ENCODE data around the gene NGB. TPM values are rescaled to one million over a fixed set of nuclear protein-coding genes. Genes with fewer than 3 reads are reported as not detected.
"Not testable (repeated sequence)": the region's sequence is repeated elsewhere in the genome, so short reads cannot be mapped to it uniquely, and the experiment has no call there.

The NGB gene
- total and polyA plus RNA-seq, 2 of the 8 experiments (the other 6 are each of a cell fraction or from before 2014, with no cell fraction given): 0.30 to 0.60 TPM

DNA sequence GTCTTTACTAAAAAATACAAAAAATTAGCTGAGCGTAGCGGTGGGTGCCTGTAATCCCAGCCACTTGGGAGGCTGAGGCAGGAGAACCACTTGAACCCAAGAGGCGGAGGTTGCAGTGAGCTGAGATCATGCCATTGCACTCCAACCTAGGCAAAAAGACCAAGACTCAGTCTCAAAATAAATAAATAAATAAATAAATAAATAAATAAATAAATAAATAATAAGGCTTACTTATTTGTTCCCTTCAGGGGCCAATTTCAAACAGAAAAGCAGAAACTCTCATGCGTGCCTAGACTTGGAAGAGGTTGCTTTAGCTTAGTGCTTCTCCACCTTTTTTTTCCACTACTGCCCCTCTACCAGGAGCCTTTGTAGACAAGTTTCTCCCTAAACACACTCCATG, 9.9 kb upstream of the NGB start:
- H4K5ac ChIP-seq (ENCODE audit: insufficient read length, low read depth, low read length); DNase-seq (ENCODE audit: low read depth in 1 of 2, low spot score in 2 of 2); H3K9me3 ChIP-seq (ENCODE audit: insufficient read depth in 2 of 2, low read depth in 1 of 2, low read length in 1 of 2); H2BK15ac ChIP-seq (ENCODE audit: low read length); H3K18ac ChIP-seq (ENCODE audit: extremely low read depth, low read length); H3K23me2 ChIP-seq (ENCODE audit: low read depth, low read length); H2AFZ ChIP-seq (ENCODE audit: low read length); H2AK5ac ChIP-seq (ENCODE audit: low read depth, low read length); H2BK5ac ChIP-seq (ENCODE audit: low read depth, low read length); H2BK12ac ChIP-seq (ENCODE audit: low read depth, low read length); H3K27me3 ChIP-seq (replicated peaks in 1 of 4; ENCODE audit: control insufficient read depth in 3 of 4, extremely low read depth in 1 of 4, insufficient read depth in 3 of 4, low read length in 3 of 4); FAIRE-seq; H4K20me1 ChIP-seq (replicated peaks in 1 of 2; ENCODE audit: control insufficient read depth in 1 of 2, insufficient read depth in 2 of 2, low read length in 2 of 2); H3K4me2 ChIP-seq (ENCODE audit: insufficient read depth in 1 of 2, low read depth in 2 of 2, low read length in 2 of 2); H4K91ac ChIP-seq (replicated peaks; ENCODE audit: insufficient read length, low read length); H3K4ac ChIP-seq (replicated peaks; ENCODE audit: insufficient read length, low read depth, low read length); H3K14ac ChIP-seq (ENCODE audit: insufficient read length); H3K23ac ChIP-seq (ENCODE audit: insufficient read length); H3K56ac ChIP-seq (replicated peaks; ENCODE audit: insufficient read length, low read depth, low read length); H3K79me2 ChIP-seq (ENCODE audit: control insufficient read depth in 1 of 2, insufficient read depth in 2 of 2, low read length in 2 of 2); H3K79me1 ChIP-seq (ENCODE audit: low read depth, low read length); H3K9ac ChIP-seq (replicated peaks in 1 of 4; ENCODE audit: extremely low read depth in 1 of 4, low read depth in 3 of 4, low read length in 3 of 4); H2BK20ac ChIP-seq (ENCODE audit: low read length); H3K4me3 ChIP-seq (ENCODE audit: extremely low read depth in 1 of 4, insufficient read depth in 2 of 4, low read depth in 3 of 4, low read length in 4 of 4); H2BK120ac ChIP-seq (replicated peaks; ENCODE audit: low read depth, low read length); H3K4me1 ChIP-seq (replicated peaks in 1 of 4; ENCODE audit: control insufficient read depth in 3 of 4, insufficient read depth in 4 of 4, low read length in 3 of 4); H4K8ac ChIP-seq (ENCODE audit: extremely low read depth, insufficient read depth, low read length); H3K27ac ChIP-seq (ENCODE audit: low read depth, low read length): not testable (repeated sequence)
- 93% methylated on average over 4 of the region's 4 CpGs; no CpG with 5 or more reads in 1 of the 2 experiments for WGBS, 2 experiments (ENCODE audit: extremely low coverage in 1 of 2, insufficient coverage in 1 of 2, insufficient read length in 1 of 2, insufficient replicate concordance in 2 of 2, low coverage in 1 of 2, low lambda C conversion rate in 2 of 2, missing lambda C conversion rate in 1 of 2)
- H3K36me3 ChIP-seq (ENCODE audit: control insufficient read depth in 2 of 4, insufficient read depth in 4 of 4, low read length in 3 of 4): peaks cover 6 to 21% (median 20%) of the 10 kb centered on the region in 4 experiments; a peak in 6 of 8 replicates
- ChIA-PET POLR2A (ENCODE audit: partially characterized antibody) (interaction anchor here (0.6 to 1.4 kb wide), 2 partner anchors 18 to 40 kb away, joined by 3 read pairs; no protein-coding TSS in a partner anchor), CTCF (ENCODE audit: partially characterized antibody) (interaction anchor here (0.8 to 3.2 kb wide), 4 partner anchors 10 to 78 kb away, joined by 3 to 13 read pairs (median 4); no protein-coding TSS in a partner anchor)

Measured in H1 (cell line).